CD8-positive, alpha-beta memory T cell (primary cell): ENCODE data around the gene RHEX. TPM values are rescaled to one million over a fixed set of nuclear protein-coding genes. Genes with fewer than 3 reads are reported as not detected.
"Not testable (repeated sequence)": the region's sequence is repeated elsewhere in the genome, so short reads cannot be mapped to it uniquely, and the experiment has no call there.

Experiments
- CTCF ChIA-PET: fragments of 350-600 bp; sonication (Branson Sonifier 250); formaldehyde crosslinking; loops from one replicate; lab custom pipeline; 2021; ENCODE audit warnings: antibody characterized with exemption; lab: Charles Lee
- POLR2A ChIA-PET: fragments of 350-600 bp; sonication (Branson Sonifier 250); formaldehyde crosslinking; loops from one replicate; lab custom pipeline; 2021; ENCODE audit warnings: antibody characterized with exemption; lab: Charles Lee
- DNase-seq, 5 donors: peaks; one replicate each; pipeline versions ENCODE4 v3.0.0 to v3.0.0-alpha.2; 2020 to 2022; ENCODE audit warnings: mixed read lengths in 1 of 5
- H3K27ac ChIP-seq: one replicate; pipeline ENCODE4 v1.7.0; 2013; ENCODE audit warnings: low read depth, mild to moderate bottlenecking, low read length, moderate library complexity
- H3K27me3 ChIP-seq: 2 replicates; pipeline ENCODE4 v1.7.0; 2013; ENCODE audit warnings: low read length, mild to moderate bottlenecking; ENCODE audit not compliant: insufficient read depth, poor library complexity, severe bottlenecking
- H3K36me3 ChIP-seq: 2 replicates; pipeline ENCODE4 v1.7.0; 2013; ENCODE audit warnings: mild to moderate bottlenecking, low read length, moderate library complexity; ENCODE audit not compliant: insufficient read depth
- H3K4me1 ChIP-seq: 2 replicates; pipeline ENCODE4 v1.7.0; 2013; ENCODE audit warnings: mild to moderate bottlenecking, low read length, moderate library complexity; ENCODE audit not compliant: insufficient read depth
- H3K4me3 ChIP-seq: 2 replicates; pipeline ENCODE4 v1.7.0; 2013; ENCODE audit warnings: mild to moderate bottlenecking, low read length
- H3K9me3 ChIP-seq: 2 replicates; pipeline ENCODE4 v1.7.0; 2013; ENCODE audit warnings: mild to moderate bottlenecking, low read length
- H3K27ac Mint-ChIP-seq, 8 donors: one replicate each; pipeline ENCODE4 v1.8.0; 2020 to 2021; ENCODE audit warnings: mixed read lengths in 8 of 8, mild to moderate bottlenecking in 6 of 8, inconsistent platforms in 3 of 8, moderate library complexity in 3 of 8
- H3K27me3 Mint-ChIP-seq, 2 donors: one replicate each; pipeline ENCODE4 v1.8.0; 2020 to 2021; ENCODE audit warnings: mixed read lengths in 2 of 2, mild to moderate bottlenecking in 1 of 2, moderate library complexity in 1 of 2
- H3K36me3 Mint-ChIP-seq, 3 donors: one replicate each; pipeline ENCODE4 v1.8.0; 2020 to 2021; ENCODE audit warnings: mixed read lengths in 3 of 3, inconsistent platforms in 1 of 3, mild to moderate bottlenecking in 1 of 3
- H3K4me1 Mint-ChIP-seq, 3 donors: one replicate each; pipeline ENCODE4 v1.8.0; 2020 to 2021; ENCODE audit warnings: mixed read lengths in 3 of 3, inconsistent platforms in 1 of 3, mild to moderate bottlenecking in 1 of 3
- H3K4me3 Mint-ChIP-seq, 7 donors: one replicate each; pipeline ENCODE4 v1.8.0; 2020 to 2021; ENCODE audit warnings: mixed read lengths in 7 of 7, mild to moderate bottlenecking in 6 of 7, moderate library complexity in 4 of 7, inconsistent platforms in 2 of 7
- H3K9me3 Mint-ChIP-seq, 5 donors: one replicate each; pipeline ENCODE4 v1.8.0; 2020 to 2022; ENCODE audit warnings: mixed read lengths in 5 of 5, mild to moderate bottlenecking in 3 of 5, moderate library complexity in 2 of 5, inconsistent platforms in 1 of 5
- polyA plus RNA-seq: library from polyadenylated mRNA; unstranded; fragments of 300-500 nt; fragmentation: Illumina TruSeq; gene quantifications from one replicate; pipeline ENCODE4 v1.2.3, GENCODE V29; 2021
- total RNA-seq, 2 experiments: library from RNA; stranded (reverse); gene quantifications; one replicate each; pipeline ENCODE4 v1.2.3, GENCODE V29; 2021

Gene RHEX, protein sequence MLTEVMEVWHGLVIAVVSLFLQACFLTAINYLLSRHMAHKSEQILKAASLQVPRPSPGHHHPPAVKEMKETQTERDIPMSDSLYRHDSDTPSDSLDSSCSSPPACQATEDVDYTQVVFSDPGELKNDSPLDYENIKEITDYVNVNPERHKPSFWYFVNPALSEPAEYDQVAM
- total RNA-seq = not detected
- not detected for polyA plus RNA-seq

DNA sequence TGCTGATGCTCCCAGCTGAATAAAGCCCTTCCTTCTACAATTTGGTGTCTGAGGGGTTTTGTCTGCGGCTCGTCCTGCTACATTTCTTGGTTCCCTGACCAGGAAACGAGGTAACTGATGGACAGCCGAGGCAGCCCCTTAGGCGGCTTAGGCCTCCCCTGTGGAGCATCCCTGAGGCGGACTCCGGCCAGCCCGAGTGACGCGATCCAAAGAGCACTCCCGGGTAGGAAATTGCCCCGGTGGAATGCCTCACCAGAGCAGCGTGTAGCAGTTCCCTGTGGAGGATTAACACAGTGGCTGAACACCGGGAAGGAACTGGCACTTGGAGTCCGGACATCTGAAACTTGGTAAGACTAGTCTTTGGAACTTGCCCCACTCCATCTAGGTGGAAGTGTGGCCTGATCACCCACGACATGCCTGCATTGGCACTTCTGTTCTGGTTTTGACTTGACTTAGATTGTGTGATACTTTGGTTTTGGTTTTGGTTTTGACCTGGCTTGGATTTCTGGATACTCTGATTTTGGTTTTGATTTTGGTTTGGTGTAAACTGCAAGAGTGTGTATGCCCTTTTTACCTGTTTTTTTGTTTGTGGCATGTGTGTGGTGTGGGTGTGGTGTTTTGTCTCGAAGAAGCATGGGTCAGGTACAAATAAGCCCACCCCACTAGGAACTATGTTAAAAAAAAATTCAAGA lies at the start of gene RHEX:
Gene RHEX (plus strand): TSS at position 255 of the 692 bp plus-strand sequence. CDS start 44,656 bp downstream, outside the sequence.
- POLR2A ChIA-PET, CTCF ChIA-PET, H3K9me3 ChIP-seq, H3K36me3 ChIP-seq, H3K27ac Mint-ChIP-seq, H3K27me3 ChIP-seq, H3K36me3 Mint-ChIP-seq, H3K27ac ChIP-seq, H3K9me3 Mint-ChIP-seq, H3K4me1 ChIP-seq, H3K27me3 Mint-ChIP-seq, H3K4me3 ChIP-seq: not testable (repeated sequence)
- peak in 1 of 5 donors; percentile 50 for DNase-seq
- peak within 1 kb of the TSS in 2 of 7 donors; percentile 0 to 4 for H3K4me3 Mint-ChIP-seq
- H3K4me1 Mint-ChIP-seq = peaks cover 7 to 23% (median 12%) of the 10 kb centered on the region in 3 donors

DNA sequence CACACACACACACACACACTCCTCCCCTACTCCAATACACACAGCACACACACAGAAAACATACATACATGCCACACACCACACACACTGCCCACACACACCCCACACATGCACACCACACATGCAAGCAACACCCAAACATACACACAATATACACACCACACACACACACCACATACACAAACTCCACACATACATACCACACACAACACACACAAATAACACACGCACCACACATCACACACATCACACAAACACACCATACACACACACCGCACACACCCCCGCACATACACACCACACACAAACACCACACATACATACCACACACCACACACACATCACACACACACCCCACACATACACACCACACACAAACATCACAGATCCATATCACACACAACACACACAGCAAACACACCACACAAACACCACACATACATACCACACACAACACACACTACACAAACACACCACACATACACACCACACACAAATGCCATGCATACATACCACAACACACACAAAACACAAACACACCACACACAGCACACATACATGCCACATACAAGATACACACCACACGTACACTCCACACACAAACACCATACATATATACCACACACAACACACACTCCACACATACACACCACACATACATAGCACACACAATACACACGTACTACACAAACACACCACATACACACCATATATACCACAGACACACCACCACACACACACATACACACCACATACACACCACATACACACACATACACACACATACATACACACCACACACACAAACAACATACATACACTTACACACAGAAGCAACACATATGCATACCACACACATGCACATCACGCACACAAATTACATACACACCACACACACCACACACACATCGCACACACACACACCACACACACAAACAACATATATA lies 48.8 kb upstream of the RHEX start:
- H3K4me1 ChIP-seq = no peaks in the 10 kb centered on the region
- ChIA-PET POLR2A (no interaction called here), CTCF (no interaction called here)
- DNase-seq = no peak
- no peak overlapping the region for H3K4me3 ChIP-seq
- no peaks in the 10 kb centered on the region for H3K9me3 Mint-ChIP-seq
- no peaks in the 10 kb centered on the region for H3K27me3 ChIP-seq
- no peaks in the 10 kb centered on the region for H3K36me3 ChIP-seq
- H3K27ac ChIP-seq = no peak overlapping the region
- H3K27ac Mint-ChIP-seq = no peak overlapping the region
- no peak overlapping the region for H3K4me3 Mint-ChIP-seq
- peaks cover 9 to 18% of the 10 kb centered on the region in 2 donors for H3K27me3 Mint-ChIP-seq
- no peaks in the 10 kb centered on the region for H3K9me3 ChIP-seq
- H3K36me3 Mint-ChIP-seq = no peaks in the 10 kb centered on the region
- H3K4me1 Mint-ChIP-seq = no peaks in the 10 kb centered on the region

DNA sequence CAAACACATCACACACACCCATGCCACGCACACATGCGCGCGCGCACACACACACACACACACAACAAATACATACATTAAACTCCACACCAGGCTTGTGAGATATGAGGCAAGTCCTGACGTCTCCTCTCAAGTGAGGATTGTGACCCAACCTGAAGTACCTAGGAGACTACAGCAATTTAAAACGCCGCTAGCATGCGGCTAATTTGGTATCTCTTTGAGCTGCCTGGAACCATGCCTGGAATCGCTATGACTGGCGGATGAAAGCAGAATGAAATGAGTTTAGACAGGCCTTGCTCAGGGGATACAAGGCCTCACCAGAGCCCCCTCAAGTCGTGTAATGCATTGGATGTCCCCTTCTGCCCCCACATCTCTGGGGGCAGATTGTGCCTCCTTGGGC lies 48.1 kb upstream of the RHEX start:
- Mint-ChIP-seq H3K36me3 (no peaks in the 10 kb centered on the region), H3K9me3 (no peaks in the 10 kb centered on the region), H3K4me1 (no peaks in the 10 kb centered on the region), H3K27ac (no peak overlapping the region), H3K4me3 (no peak overlapping the region), H3K27me3 (peaks cover 9 to 18% of the 10 kb centered on the region in 2 donors)
- no peaks in the 10 kb centered on the region for H3K9me3 ChIP-seq
- DNase-seq = no peak
- H3K36me3 ChIP-seq = no peaks in the 10 kb centered on the region
- H3K4me3 ChIP-seq = no peak overlapping the region
- no peaks in the 10 kb centered on the region for H3K27me3 ChIP-seq
- POLR2A ChIA-PET = no interaction called here
- no peaks in the 10 kb centered on the region for H3K4me1 ChIP-seq
- H3K27ac ChIP-seq = no peak overlapping the region
- CTCF ChIA-PET = no interaction called here

DNA sequence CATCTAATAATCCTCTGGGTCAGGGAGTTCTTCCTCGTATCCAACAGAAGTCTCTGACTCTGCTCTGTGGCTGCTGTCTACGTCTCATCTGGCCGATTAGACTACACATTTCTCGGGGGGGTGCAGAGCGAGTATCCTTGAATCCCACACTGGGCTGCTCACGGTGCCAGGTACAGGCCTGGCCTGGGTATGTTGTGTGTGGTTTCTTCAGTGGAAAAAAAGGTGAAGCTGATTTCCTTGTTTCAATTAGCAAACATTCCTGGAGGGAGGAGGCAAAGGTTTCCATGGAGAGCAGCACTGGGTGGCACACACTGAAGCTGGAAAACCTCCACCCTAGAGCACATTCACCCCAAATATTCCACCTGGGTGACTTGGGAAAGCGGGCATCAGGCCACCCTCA lies 47.7 kb upstream of the RHEX start:
- CTCF ChIA-PET = no interaction called here
- Histone ChIP-seq H3K4me3 (no peak overlapping the region), H3K27ac (no peak overlapping the region), H3K4me1 (no peaks in the 10 kb centered on the region), H3K9me3 (no peaks in the 10 kb centered on the region), H3K27me3 (no peaks in the 10 kb centered on the region), H3K36me3 (no peaks in the 10 kb centered on the region)
- no peaks in the 10 kb centered on the region for H3K9me3 Mint-ChIP-seq
- H3K4me1 Mint-ChIP-seq = no peaks in the 10 kb centered on the region
- H3K27me3 Mint-ChIP-seq = peaks cover 9 to 18% of the 10 kb centered on the region in 2 donors
- no peaks in the 10 kb centered on the region for H3K36me3 Mint-ChIP-seq
- POLR2A ChIA-PET = no interaction called here
- DNase-seq = no peak
- H3K27ac Mint-ChIP-seq = peak overlapping the region in 1 of 8 donors; percentile 58
- H3K4me3 Mint-ChIP-seq = no peak overlapping the region

DNA sequence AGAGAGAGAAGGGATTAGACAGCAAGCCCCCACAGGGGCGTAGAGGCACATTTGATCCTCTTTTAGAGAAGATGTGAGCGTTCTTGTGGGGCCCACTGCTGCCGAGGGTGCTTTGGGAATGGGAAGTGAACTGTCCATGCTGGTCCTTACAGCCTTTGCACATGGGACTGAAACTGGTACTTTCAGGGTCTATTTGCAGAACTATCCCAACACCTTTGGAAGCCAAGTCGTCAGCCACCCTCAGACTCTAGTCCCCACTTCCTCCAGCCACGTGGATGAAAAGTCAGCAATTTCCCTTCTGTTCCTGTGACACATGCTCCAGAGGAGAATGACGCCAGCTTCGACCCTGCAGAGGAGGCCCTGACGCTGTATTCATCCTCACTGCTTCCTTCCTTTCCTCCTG lies 47.2 kb upstream of the RHEX start:
- Mint-ChIP-seq H3K4me3 (no peak overlapping the region), H3K36me3 (no peaks in the 10 kb centered on the region), H3K9me3 (no peaks in the 10 kb centered on the region), H3K27me3 (peaks cover 9 to 18% of the 10 kb centered on the region in 2 donors), H3K27ac (no peak overlapping the region), H3K4me1 (no peaks in the 10 kb centered on the region)
- H3K4me1 ChIP-seq = no peaks in the 10 kb centered on the region
- no peak for DNase-seq
- POLR2A ChIA-PET = no interaction called here
- no peaks in the 10 kb centered on the region for H3K9me3 ChIP-seq
- H3K4me3 ChIP-seq = no peak overlapping the region
- no peaks in the 10 kb centered on the region for H3K36me3 ChIP-seq
- no peak overlapping the region for H3K27ac ChIP-seq
- CTCF ChIA-PET = no interaction called here
- H3K27me3 ChIP-seq = no peaks in the 10 kb centered on the region

GRCh38 chr1:206006946-206007345 lies 46.0 kb upstream of the RHEX start:
- peaks cover 9 to 18% of the 10 kb centered on the region in 2 donors for H3K27me3 Mint-ChIP-seq
- no peak overlapping the region for H3K4me3 Mint-ChIP-seq
- no peaks in the 10 kb centered on the region for H3K9me3 ChIP-seq
- H3K9me3 Mint-ChIP-seq = no peaks in the 10 kb centered on the region
- H3K36me3 ChIP-seq = no peaks in the 10 kb centered on the region
- H3K4me3 ChIP-seq = no peak overlapping the region
- DNase-seq = no peak
- no peaks in the 10 kb centered on the region for H3K36me3 Mint-ChIP-seq
- CTCF ChIA-PET = no interaction called here
- no peaks in the 10 kb centered on the region for H3K27me3 ChIP-seq
- POLR2A ChIA-PET = no interaction called here
- H3K27ac ChIP-seq = no peak overlapping the region
- H3K4me1 ChIP-seq = no peaks in the 10 kb centered on the region
- H3K27ac Mint-ChIP-seq = no peak overlapping the region
- H3K4me1 Mint-ChIP-seq = peaks cover 2 to 4% (median 3%) of the 10 kb centered on the region in 3 donors

- Mint-ChIP-seq H3K9me3 (no peaks in the 10 kb centered on the region), H3K4me3 (no peak overlapping the region), H3K27me3 (peaks cover 7 to 18% of the 10 kb centered on the region in 2 donors), H3K4me1 (peaks cover 6 to 18% (median 9%) of the 10 kb centered on the region in 3 donors), H3K27ac (no peak overlapping the region), H3K36me3 (no peaks in the 10 kb centered on the region)
- Histone ChIP-seq H3K27me3 (no peaks in the 10 kb centered on the region), H3K4me1 (no peaks in the 10 kb centered on the region), H3K9me3 (no peaks in the 10 kb centered on the region), H3K4me3 (no peak overlapping the region), H3K36me3 (no peaks in the 10 kb centered on the region), H3K27ac (no peak overlapping the region)
- DNase-seq = no peak
- ChIA-PET POLR2A (no interaction called here), CTCF (no interaction called here)
These were observed 42.9 kb upstream of the RHEX start for GRCh38 chr1:206010060-206010459.

- H3K27ac Mint-ChIP-seq = peak overlapping the region in 1 of 8 donors; percentile 25
- POLR2A ChIA-PET = no interaction called here
These were observed 41.9 kb upstream of the RHEX start for GRCh38 chr1:206011057-206011456.

More at GRCh38 chr1:206011057-206011456, 41.9 kb upstream of the RHEX start:
- H3K27ac ChIP-seq = no peak overlapping the region
- DNase-seq = no peak
- H3K27me3 Mint-ChIP-seq = peaks cover 4 to 12% of the 10 kb centered on the region in 2 donors
- CTCF ChIA-PET = no interaction called here
- H3K36me3 Mint-ChIP-seq = no peaks in the 10 kb centered on the region
- no peaks in the 10 kb centered on the region for H3K9me3 ChIP-seq
- H3K4me3 ChIP-seq = no peak overlapping the region
- no peak overlapping the region for H3K4me3 Mint-ChIP-seq
- H3K4me1 ChIP-seq = no peaks in the 10 kb centered on the region
- H3K36me3 ChIP-seq = no peaks in the 10 kb centered on the region
- no peaks in the 10 kb centered on the region for H3K9me3 Mint-ChIP-seq
- H3K4me1 Mint-ChIP-seq = peaks cover 6 to 18% (median 9%) of the 10 kb centered on the region in 3 donors
- no peaks in the 10 kb centered on the region for H3K27me3 ChIP-seq
